Neuronal stem cell (in vitro differentiated cells): ENCODE data around the gene LINC00632.

Experiments used
- DNase-seq: peaks from one replicate; pipeline ENCODE4 v3.0.0-alpha.2; 2013; ENCODE audit warnings: low spot score
- H2AFZ ChIP-seq: one replicate; pipeline ENCODE4 v1.6.1; 2013; ENCODE audit warnings: mild to moderate bottlenecking, low read length, inconsistent platforms
- H2AK5ac ChIP-seq: 2 replicates; pipeline ENCODE4 v1.6.1; 2013; ENCODE audit warnings: low read depth, mild to moderate bottlenecking, inconsistent platforms, low read length, moderate library complexity, mixed read lengths
- H2BK120ac ChIP-seq: 2 replicates; pipeline ENCODE4 v1.6.1; 2013; ENCODE audit warnings: low read depth, mild to moderate bottlenecking, inconsistent platforms, low read length, moderate library complexity, mixed read lengths
- H2BK12ac ChIP-seq: one replicate; pipeline ENCODE4 v1.6.1; 2013; ENCODE audit warnings: low read length, inconsistent platforms
- H2BK15ac ChIP-seq: 2 replicates; pipeline ENCODE4 v1.6.1; 2013; ENCODE audit warnings: mild to moderate bottlenecking, low read length, inconsistent platforms, mixed read lengths
- H2BK5ac ChIP-seq: one replicate; pipeline ENCODE4 v1.6.1; 2013; ENCODE audit warnings: inconsistent platforms, mild to moderate bottlenecking, low read length, moderate library complexity
- H3K14ac ChIP-seq: one replicate; pipeline ENCODE4 v1.6.1; 2013; ENCODE audit warnings: low read length, inconsistent platforms
- H3K18ac ChIP-seq: 2 replicates; pipeline ENCODE4 v1.6.1; 2013; ENCODE audit warnings: low read length, inconsistent platforms
- H3K23ac ChIP-seq: 2 replicates; pipeline ENCODE4 v1.6.1; 2013; ENCODE audit warnings: low read depth, mild to moderate bottlenecking, mixed read lengths, low read length, inconsistent platforms; ENCODE audit not compliant: poor library complexity
- H3K27ac ChIP-seq: replicated peaks from 3 replicates; pipeline ENCODE4 v1.5.1; 2013; ENCODE audit warnings: low read length, inconsistent platforms
- H3K27me3 ChIP-seq, 3 experiments: 2 replicates each; pipeline ENCODE4 v1.6.1; 2013; ENCODE audit warnings: low read length in 3 of 3, mild to moderate bottlenecking in 2 of 3, inconsistent platforms in 1 of 3, low read depth in 1 of 3, mixed read lengths in 1 of 3, moderate library complexity in 1 of 3; ENCODE audit not compliant: control insufficient read depth in 3 of 3, insufficient read depth in 3 of 3
- H3K36me3 ChIP-seq, 2 donors: replicated peaks in 1 of 2; 2 replicates each; pipeline ENCODE4 v1.6.1; 2013; ENCODE audit warnings: low read length in 2 of 2; ENCODE audit not compliant: control insufficient read depth in 2 of 2, insufficient read depth in 2 of 2
- H3K4ac ChIP-seq: 2 replicates; pipeline ENCODE4 v1.6.1; 2013; ENCODE audit warnings: inconsistent platforms, mild to moderate bottlenecking, low read length, moderate library complexity
- H3K4me1 ChIP-seq, 2 donors: 1 replicate in 1 of 2; 2 replicates in 1 of 2; pipeline ENCODE4 v1.6.1; 2013; ENCODE audit warnings: low read length in 2 of 2, low read depth in 1 of 2; ENCODE audit not compliant: control insufficient read depth in 2 of 2, insufficient read depth in 1 of 2
- H3K4me2 ChIP-seq: one replicate; pipeline ENCODE4 v1.6.1; 2013; ENCODE audit warnings: mild to moderate bottlenecking, low read length, inconsistent platforms; ENCODE audit not compliant: insufficient read depth, poor library complexity, severe bottlenecking
- H3K4me3 ChIP-seq, 2 donors: 2 replicates each; pipeline ENCODE4 v1.5.1; 2013; ENCODE audit warnings: low read length in 2 of 2, mild to moderate bottlenecking in 2 of 2, inconsistent platforms in 1 of 2, moderate library complexity in 1 of 2
- H3K79me1 ChIP-seq: one replicate; pipeline ENCODE4 v1.6.1; 2013; ENCODE audit warnings: low read depth, mild to moderate bottlenecking, inconsistent platforms, low read length, moderate library complexity
- H3K9ac ChIP-seq: one replicate; pipeline ENCODE4 v1.6.1; 2013; ENCODE audit warnings: mild to moderate bottlenecking, low read depth, low read length, inconsistent platforms; ENCODE audit not compliant: poor library complexity
- H3K9me3 ChIP-seq, 2 donors: replicated peaks in 1 of 2; 2 replicates each; pipeline versions ENCODE3 to v1.6.1; 2013; ENCODE audit warnings: low read length in 2 of 2, mild to moderate bottlenecking in 2 of 2, inconsistent platforms in 1 of 2, low read depth in 1 of 2, mixed read lengths in 1 of 2, moderate library complexity in 1 of 2; ENCODE audit not compliant: control insufficient read depth in 2 of 2, insufficient read depth in 1 of 2
- H4K8ac ChIP-seq: one replicate; pipeline ENCODE4 v1.6.1; 2013; ENCODE audit warnings: low read depth, mild to moderate bottlenecking, inconsistent platforms, low read length, moderate library complexity
- H4K91ac ChIP-seq: one replicate; pipeline ENCODE4 v1.6.1; 2013; ENCODE audit warnings: low read length, low read depth, mild to moderate bottlenecking, inconsistent platforms; ENCODE audit not compliant: poor library complexity
- WGBS, 2 donors: extraction: QIAGEN DNeasy Blood & Tissue Kit; methylation state at CpG; one replicate each; pipeline ENCODE4 v1.1.7; 2013; ENCODE audit warnings: missing lambda C conversion rate in 2 of 2, mixed read lengths in 1 of 2; ENCODE audit not compliant: insufficient read length in 2 of 2, insufficient replicate concordance in 1 of 2; ENCODE audit errors: extremely low coverage in 2 of 2; 5-methylcytosine and 5-hydroxymethylcytosine counted together

Gene LINC00632

DNA sequence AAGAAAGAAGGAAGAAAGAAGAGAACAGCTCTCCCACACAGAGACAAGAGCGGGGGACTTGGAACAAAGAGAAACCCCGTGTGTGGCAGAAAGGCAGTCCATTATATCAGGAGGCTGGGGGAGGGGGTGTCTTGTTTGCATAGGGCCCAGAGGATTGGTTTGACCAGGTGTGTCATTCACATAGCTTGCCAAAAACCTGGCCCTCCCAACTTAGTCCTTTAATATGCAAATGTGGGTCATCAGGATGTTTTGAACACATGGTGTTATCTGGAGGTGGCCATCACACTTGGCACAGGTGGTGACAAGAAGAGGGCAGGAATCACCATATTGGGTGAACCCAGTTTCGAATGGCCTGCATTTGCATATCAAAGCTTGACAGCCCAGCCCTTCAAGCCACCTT is 111.7 kb downstream of the LINC00632 start:
- Histone ChIP-seq H3K4ac (no peak overlapping the region), H3K36me3 (no peaks in the 10 kb centered on the region), H2AK5ac (no peak overlapping the region), H3K79me1 (no peaks in the 10 kb centered on the region), H3K27me3 (no peaks in the 10 kb centered on the region), H3K23ac (no peak overlapping the region), H3K9me3 (no peaks in the 10 kb centered on the region), H3K4me1 (no peaks in the 10 kb centered on the region), H2BK15ac (no peak overlapping the region), H2BK5ac (no peak overlapping the region), H3K4me3 (no peak overlapping the region), H2BK12ac (no peak overlapping the region), H3K27ac (no peak overlapping the region), H3K9ac (no peak overlapping the region), H4K91ac (no peak overlapping the region), H4K8ac (no peak overlapping the region), H3K14ac (no peak overlapping the region), H2AFZ (no peak overlapping the region), H3K18ac (no peak overlapping the region), H2BK120ac (no peak overlapping the region), H3K4me2 (no peak overlapping the region)
- no CpG with 5 or more reads among the region's 3 CpGs for WGBS, 2 donors
- DNase-seq = no peak

DNA sequence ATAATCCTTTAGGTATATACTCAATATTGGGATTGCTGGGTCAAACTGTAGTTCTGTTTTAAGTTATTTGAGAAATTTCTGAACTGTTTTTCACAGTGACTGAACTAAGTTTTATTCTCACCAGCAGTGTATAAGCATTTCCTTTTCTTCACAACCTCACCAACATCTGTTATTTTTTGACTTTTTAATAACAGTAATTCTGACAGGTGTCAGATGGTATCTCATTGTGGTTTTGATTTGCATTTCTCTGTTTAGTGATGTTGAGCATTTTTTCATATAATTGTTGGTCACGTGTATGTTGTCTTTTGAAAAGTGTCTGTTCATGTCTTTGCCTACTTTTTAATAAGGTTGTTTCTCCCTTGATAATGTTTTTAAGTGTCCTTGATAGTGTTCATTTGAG is 112.6 kb downstream of the LINC00632 start:
- no peak overlapping the region for H3K4ac ChIP-seq
- no CpG with 5 or more reads among the region's 1 CpG for WGBS, 2 donors
- H3K4me1 ChIP-seq = no peaks in the 10 kb centered on the region
- H2BK5ac ChIP-seq = no peak overlapping the region
- H3K27ac ChIP-seq = no peak overlapping the region
- no peak overlapping the region for H4K91ac ChIP-seq
- H3K27me3 ChIP-seq = no peaks in the 10 kb centered on the region
- H3K9me3 ChIP-seq = no peaks in the 10 kb centered on the region
- no peak overlapping the region for H3K23ac ChIP-seq
- H2AK5ac ChIP-seq = no peak overlapping the region
- H3K36me3 ChIP-seq = no peaks in the 10 kb centered on the region
- no peak overlapping the region for H3K4me2 ChIP-seq
- H3K18ac ChIP-seq = no peak overlapping the region
- H2AFZ ChIP-seq = no peak overlapping the region
- H2BK15ac ChIP-seq = no peak overlapping the region
- no peaks in the 10 kb centered on the region for H3K79me1 ChIP-seq
- H2BK120ac ChIP-seq = no peak overlapping the region
- no peak overlapping the region for H3K4me3 ChIP-seq
- H4K8ac ChIP-seq = no peak overlapping the region
- H3K9ac ChIP-seq = no peak overlapping the region
- H3K14ac ChIP-seq = no peak overlapping the region
- no peak overlapping the region for H2BK12ac ChIP-seq
- DNase-seq = no peak

DNA sequence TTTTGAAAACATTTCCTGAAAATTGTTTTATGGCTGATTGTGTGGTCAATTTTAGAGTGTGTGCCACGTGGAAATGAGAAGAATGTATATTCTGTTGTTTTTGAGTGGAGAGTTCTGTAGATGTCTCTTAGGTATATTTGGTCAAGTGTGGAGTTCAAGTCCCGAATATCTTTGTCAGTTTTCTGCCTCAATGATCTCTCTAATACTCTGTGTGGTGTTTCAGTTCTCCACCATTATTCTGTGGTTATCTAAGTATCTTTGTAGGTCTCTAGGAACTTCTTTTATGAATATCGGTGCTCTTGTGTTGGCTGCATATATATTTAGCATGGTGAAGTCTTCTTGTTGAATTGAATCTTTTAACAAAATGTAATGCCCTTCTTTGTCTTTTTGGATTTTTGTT is 113.3 kb downstream of the LINC00632 start:
- Histone ChIP-seq H3K23ac (no peak overlapping the region), H4K91ac (no peak overlapping the region), H2BK5ac (no peak overlapping the region), H4K8ac (no peak overlapping the region), H3K36me3 (no peaks in the 10 kb centered on the region), H3K27ac (no peak overlapping the region), H3K4ac (no peak overlapping the region), H3K18ac (no peak overlapping the region), H2BK12ac (no peak overlapping the region), H2AK5ac (no peak overlapping the region), H3K4me2 (no peak overlapping the region), H3K9ac (no peak overlapping the region), H2BK120ac (no peak overlapping the region), H2BK15ac (no peak overlapping the region), H3K79me1 (no peaks in the 10 kb centered on the region), H3K4me3 (no peak overlapping the region), H3K27me3 (no peaks in the 10 kb centered on the region), H3K9me3 (no peaks in the 10 kb centered on the region), H3K4me1 (no peaks in the 10 kb centered on the region), H3K14ac (no peak overlapping the region), H2AFZ (no peak overlapping the region)
- WGBS, 2 donors = no CpG with 5 or more reads among the region's 3 CpGs
- DNase-seq = no peak

DNA sequence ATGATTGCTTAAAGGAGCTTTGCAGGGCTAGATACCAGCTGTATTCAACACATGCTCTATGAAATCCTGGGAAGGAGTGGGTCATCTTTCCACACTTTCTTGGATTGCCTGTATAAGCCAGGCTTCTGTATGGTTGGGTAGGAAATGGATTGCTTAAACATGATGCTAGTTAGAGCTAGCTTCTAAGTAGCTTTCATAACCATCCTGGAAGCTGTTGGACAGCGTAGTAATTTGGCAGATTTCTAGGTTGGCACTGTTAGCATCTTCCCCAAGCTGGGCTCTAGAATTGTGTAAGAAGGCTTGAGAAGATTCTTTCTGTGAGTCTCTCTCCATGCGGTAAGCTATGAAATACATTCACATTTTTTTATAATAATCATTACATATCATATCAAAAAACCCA is 127.3 kb downstream of the LINC00632 start:
- Histone ChIP-seq H3K79me1 (no peaks in the 10 kb centered on the region), H4K91ac (no peak overlapping the region), H3K36me3 (no peaks in the 10 kb centered on the region), H3K23ac (no peak overlapping the region), H2BK120ac (no peak overlapping the region), H3K9me3 (no peaks in the 10 kb centered on the region), H3K27me3 (peaks cover 0 to 6% (median 0%) of the 10 kb centered on the region in 3 experiments), H3K27ac (no peak overlapping the region), H2AFZ (no peak overlapping the region), H2BK15ac (no peak overlapping the region), H3K4me1 (no peaks in the 10 kb centered on the region), H2BK5ac (no peak overlapping the region), H3K18ac (no peak overlapping the region), H2AK5ac (no peak overlapping the region), H4K8ac (no peak overlapping the region), H3K4me2 (no peak overlapping the region), H2BK12ac (no peak overlapping the region), H3K4ac (no peak overlapping the region), H3K14ac (no peak overlapping the region), H3K9ac (no peak overlapping the region), H3K4me3 (no peak overlapping the region)
- WGBS, 2 donors = no CpG with 5 or more reads among the region's 2 CpGs
- DNase-seq = no peak
